Eye (tissue), 1 donor: ENCODE results near the gene FGGY.

ENCODE experiments used
- DNase-seq: peaks from one replicate; pipeline ENCODE4 v3.0.0-alpha.2; 2015

The FGGY gene

GRCh38 chr1:59417406-59417805 is 120.5 kb downstream of the FGGY start:
- DNase-seq: no peak

GRCh38 chr1:59418363-59419144 is 121.7 kb downstream of the FGGY start:
- DNase-seq: no peak

- DNase-seq: no peak
These were observed 122.7 kb downstream of the FGGY start for GRCh38 chr1:59419361-59420140.

GRCh38 chr1:59421232-59421920 is 124.5 kb downstream of the FGGY start:
- DNase-seq: no peak

GRCh38 chr1:59422921-59423575 is 126.2 kb downstream of the FGGY start:
- no peak for DNase-seq

GRCh38 chr1:59427155-59427554 is 130.3 kb downstream of the FGGY start:
- no peak for DNase-seq

GRCh38 chr1:59427784-59428183 is 130.9 kb downstream of the FGGY start:
- no peak for DNase-seq

- no peak for DNase-seq
These were observed 131.9 kb downstream of the FGGY start for GRCh38 chr1:59428828-59429227.

GRCh38 chr1:59429656-59430055 is 132.8 kb downstream of the FGGY start:
- DNase-seq: no peak

GRCh38 chr1:59431566-59432294 is 134.8 kb downstream of the FGGY start:
- no peak for DNase-seq

GRCh38 chr1:59432531-59433439 is 135.9 kb downstream of the FGGY start:
- no peak for DNase-seq

- no peak for DNase-seq
These were observed 136.5 kb downstream of the FGGY start for GRCh38 chr1:59433440-59433813.

GRCh38 chr1:59434336-59434735 is 137.4 kb downstream of the FGGY start:
- no peak for DNase-seq

GRCh38 chr1:59436637-59437036 is 139.7 kb downstream of the FGGY start:
- DNase-seq: no peak

GRCh38 chr1:59438058-59438560 is 141.2 kb downstream of the FGGY start:
- DNase-seq: no peak

GRCh38 chr1:59442492-59442891 is 145.6 kb downstream of the FGGY start:
- no peak for DNase-seq

GRCh38 chr1:59443310-59443709 is 146.4 kb downstream of the FGGY start:
- no peak for DNase-seq

GRCh38 chr1:59444520-59444919 is 147.6 kb downstream of the FGGY start:
- DNase-seq: no peak

- DNase-seq: no peak
These were observed 148.1 kb downstream of the FGGY start for GRCh38 chr1:59445040-59445439.

GRCh38 chr1:59446257-59446901 is 149.5 kb downstream of the FGGY start:
- peak; percentile 40 for DNase-seq

GRCh38 chr1:59452026-59452425 is 155.1 kb downstream of the FGGY start:
- DNase-seq: no peak
